ENCODE data around the gene KIF4A. TPM values are rescaled to one million over a fixed set of nuclear protein-coding genes. Genes with fewer than 3 reads are reported as not detected.

The KIF4A gene
- total and polyA plus RNA-seq, 2 of the 13 experiments (the other 11 are each of a cell fraction or from before 2014, with no cell fraction given) = 9.4 to 28.2 TPM

GRCh38 chrX:70454441-70455365 is 164.8 kb downstream of the KIF4A start (continued):
- TF ChIP-seq MYPOP (CRISPR knock-in tag; IDR thresholded peaks at IDR 0.05) = no peak
- TF ChIP-seq, protein P1, sequence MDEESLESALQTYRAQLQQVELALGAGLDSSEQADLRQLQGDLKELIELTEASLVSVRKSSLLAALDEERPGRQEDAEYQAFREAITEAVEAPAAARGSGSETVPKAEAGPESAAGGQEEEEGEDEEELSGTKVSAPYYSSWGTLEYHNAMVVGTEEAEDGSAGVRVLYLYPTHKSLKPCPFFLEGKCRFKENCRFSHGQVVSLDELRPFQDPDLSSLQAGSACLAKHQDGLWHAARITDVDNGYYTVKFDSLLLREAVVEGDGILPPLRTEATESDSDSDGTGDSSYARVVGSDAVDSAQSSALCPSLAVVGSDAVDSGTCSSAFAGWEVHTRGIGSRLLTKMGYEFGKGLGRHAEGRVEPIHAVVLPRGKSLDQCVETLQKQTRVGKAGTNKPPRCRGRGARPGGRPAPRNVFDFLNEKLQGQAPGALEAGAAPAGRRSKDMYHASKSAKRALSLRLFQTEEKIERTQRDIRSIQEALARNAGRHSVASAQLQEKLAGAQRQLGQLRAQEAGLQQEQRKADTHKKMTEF (CRISPR knock-in tag; IDR thresholded peaks at IDR 0.05) = 0 out of 2 replicates have a peak, but pooled peaks have one; percentile 30
- TF ChIP-seq, protein P2, sequence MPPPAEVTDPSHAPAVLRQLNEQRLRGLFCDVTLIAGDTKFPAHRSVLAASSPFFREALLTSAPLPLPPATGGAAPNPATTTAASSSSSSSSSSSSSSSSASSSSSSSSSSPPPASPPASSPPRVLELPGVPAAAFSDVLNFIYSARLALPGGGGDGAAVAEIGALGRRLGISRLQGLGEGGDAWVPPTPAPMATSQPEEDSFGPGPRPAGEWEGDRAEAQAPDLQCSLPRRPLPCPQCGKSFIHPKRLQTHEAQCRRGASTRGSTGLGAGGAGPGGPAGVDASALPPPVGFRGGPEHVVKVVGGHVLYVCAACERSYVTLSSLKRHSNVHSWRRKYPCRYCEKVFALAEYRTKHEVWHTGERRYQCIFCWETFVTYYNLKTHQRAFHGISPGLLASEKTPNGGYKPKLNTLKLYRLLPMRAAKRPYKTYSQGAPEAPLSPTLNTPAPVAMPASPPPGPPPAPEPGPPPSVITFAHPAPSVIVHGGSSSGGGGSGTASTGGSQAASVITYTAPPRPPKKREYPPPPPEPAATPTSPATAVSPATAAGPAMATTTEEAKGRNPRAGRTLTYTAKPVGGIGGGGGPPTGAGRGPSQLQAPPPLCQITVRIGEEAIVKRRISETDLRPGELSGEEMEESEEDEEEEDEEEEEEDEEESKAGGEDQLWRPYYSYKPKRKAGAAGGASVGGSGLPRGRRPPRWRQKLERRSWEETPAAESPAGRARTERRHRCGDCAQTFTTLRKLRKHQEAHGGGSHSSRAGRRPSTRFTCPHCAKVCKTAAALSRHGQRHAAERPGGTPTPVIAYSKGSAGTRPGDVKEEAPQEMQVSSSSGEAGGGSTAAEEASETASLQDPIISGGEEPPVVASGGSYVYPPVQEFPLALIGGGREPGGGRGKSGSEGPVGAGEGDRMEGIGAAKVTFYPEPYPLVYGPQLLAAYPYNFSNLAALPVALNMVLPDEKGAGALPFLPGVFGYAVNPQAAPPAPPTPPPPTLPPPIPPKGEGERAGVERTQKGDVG (CRISPR knock-in tag; IDR thresholded peaks at IDR 0.05; ENCODE audit: borderline replicate concordance) = no peak
- TF ChIP-seq RAD21 (CRISPR knock-in tag; IDR thresholded peaks at IDR 0.05) = peak; percentile 69
- TF ChIP-seq MXI1 (IDR thresholded peaks at IDR 0.05; ENCODE audit: borderline replicate concordance, low read depth, low read length) = no peak; the same call in 2 of the 3 replicates
- TF ChIP-seq, protein P3, sequence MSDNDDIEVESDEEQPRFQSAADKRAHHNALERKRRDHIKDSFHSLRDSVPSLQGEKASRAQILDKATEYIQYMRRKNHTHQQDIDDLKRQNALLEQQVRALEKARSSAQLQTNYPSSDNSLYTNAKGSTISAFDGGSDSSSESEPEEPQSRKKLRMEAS (IDR thresholded peaks at IDR 0.05) = no peak
- TF ChIP-seq ZNF263 (CRISPR knock-in tag; IDR thresholded peaks at IDR 0.05) = peak; percentile 67
- TF ChIP-seq ZFP36L1 (CRISPR knock-in tag; IDR thresholded peaks at IDR 0.05) = no peak
- TF ChIP-seq CENPX (CRISPR knock-in tag; IDR thresholded peaks at IDR 0.05) = no peak
- TF ChIP-seq GMEB2 (CRISPR knock-in tag; IDR thresholded peaks at IDR 0.05; ENCODE audit: low read depth) = no peak
- TF ChIP-seq, protein P4, sequence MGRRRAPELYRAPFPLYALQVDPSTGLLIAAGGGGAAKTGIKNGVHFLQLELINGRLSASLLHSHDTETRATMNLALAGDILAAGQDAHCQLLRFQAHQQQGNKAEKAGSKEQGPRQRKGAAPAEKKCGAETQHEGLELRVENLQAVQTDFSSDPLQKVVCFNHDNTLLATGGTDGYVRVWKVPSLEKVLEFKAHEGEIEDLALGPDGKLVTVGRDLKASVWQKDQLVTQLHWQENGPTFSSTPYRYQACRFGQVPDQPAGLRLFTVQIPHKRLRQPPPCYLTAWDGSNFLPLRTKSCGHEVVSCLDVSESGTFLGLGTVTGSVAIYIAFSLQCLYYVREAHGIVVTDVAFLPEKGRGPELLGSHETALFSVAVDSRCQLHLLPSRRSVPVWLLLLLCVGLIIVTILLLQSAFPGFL (CRISPR knock-in tag; IDR thresholded peaks at IDR 0.05) = no peak
- TF ChIP-seq ZMYM4 (CRISPR knock-in tag; IDR thresholded peaks at IDR 0.05) = no peak
- TF ChIP-seq SMC3 (IDR thresholded peaks at IDR 0.05; ENCODE audit: low read length) = peak; percentile 46; the same call in 1 of the 2 replicates
- TF ChIP-seq TRIM24 (CRISPR knock-in tag; IDR thresholded peaks at IDR 0.05) = no peak
- TF ChIP-seq ZNF7 (CRISPR knock-in tag; IDR thresholded peaks at IDR 0.05) = no peak
- TF ChIP-seq ZNF484 (CRISPR knock-in tag; IDR thresholded peaks at IDR 0.05; ENCODE audit: borderline replicate concordance, low read depth) = no peak
- TF ChIP-seq RXRA (CRISPR knock-in tag; IDR thresholded peaks at IDR 0.05) = no peak
- no peak for TF ChIP-seq ZNF160 (CRISPR knock-in tag; IDR thresholded peaks at IDR 0.05)
- TF ChIP-seq MAZ (IDR thresholded peaks at IDR 0.05; ENCODE audit: borderline replicate concordance, low read depth, low read length) = peak; percentile 26; the same call in 1 of the 2 replicates
- no peak for TF ChIP-seq MAZ (CRISPR knock-in tag; IDR thresholded peaks at IDR 0.05; ENCODE audit: low read depth)
- TF ChIP-seq ZNF777 (CRISPR knock-in tag; IDR thresholded peaks at IDR 0.05) = no peak

Measured in HepG2 (cell line).